Activated CD4-positive, alpha-beta T cell treated with anti-CD3 and anti-CD28 coated beads, Interleukin-2, amount 10 ng/mL, durations not matched to agents 7 days and 5 days (primary cell): ENCODE results near the gene REV3L. TPM values are rescaled to one million over a fixed set of nuclear protein-coding genes. Genes with fewer than 3 reads are reported as not detected.

Experiments
- CTCF ChIA-PET: fragments of 350-600 bp; sonication (Branson Sonifier 250); formaldehyde crosslinking; loops from one replicate; lab custom pipeline; 2021; ENCODE audit warnings: antibody characterized with exemption; lab: Charles Lee
- POLR2A ChIA-PET: fragments of 350-600 bp; sonication (Branson Sonifier 250); formaldehyde crosslinking; loops from one replicate; lab custom pipeline; 2021; ENCODE audit warnings: antibody characterized with exemption; lab: Charles Lee
- DNase-seq: peaks from one replicate; pipeline ENCODE4 v3.0.0-alpha.2; 2020
- H3K27ac Mint-ChIP-seq: one replicate; pipeline ENCODE4 v1.8.0; 2021; ENCODE audit warnings: mild to moderate bottlenecking, moderate library complexity, mixed read lengths
- H3K27me3 Mint-ChIP-seq: one replicate; pipeline ENCODE4 v1.8.0; 2021; ENCODE audit warnings: mixed read lengths
- H3K36me3 Mint-ChIP-seq: one replicate; pipeline ENCODE4 v1.8.0; 2021; ENCODE audit warnings: low read depth, mixed read lengths
- H3K4me1 Mint-ChIP-seq: one replicate; pipeline ENCODE4 v1.8.0; 2021; ENCODE audit warnings: mixed read lengths
- H3K4me3 Mint-ChIP-seq: one replicate; pipeline ENCODE4 v1.8.0; 2021; ENCODE audit warnings: mild to moderate bottlenecking, moderate library complexity, mixed read lengths
- H3K9me3 Mint-ChIP-seq: one replicate; pipeline ENCODE4 v1.8.0; 2021; ENCODE audit warnings: mixed read lengths
- total RNA-seq, 2 experiments: library from RNA; stranded (reverse); gene quantifications; one replicate each; pipeline ENCODE4 v1.2.3, GENCODE V29; 2021

REV3L gene
- total RNA-seq, 2 experiments from 2014 or later, result 26.1 to 38.9 TPM

- no peak overlapping the region for H3K27ac Mint-ChIP-seq
- peaks cover 26% of the 10 kb centered on the region for H3K9me3 Mint-ChIP-seq
- no peak overlapping the region for H3K4me3 Mint-ChIP-seq
- POLR2A ChIA-PET, result no interaction called here
- DNase-seq, result no peak
- H3K27me3 Mint-ChIP-seq, result no peaks in the 10 kb centered on the region
- peaks cover 31% of the 10 kb centered on the region for H3K4me1 Mint-ChIP-seq
- H3K36me3 Mint-ChIP-seq, result peaks cover 40% of the 10 kb centered on the region
- CTCF ChIA-PET, result no interaction called here
Measured at GRCh38 chr6:111428811-111429210, 54.2 kb downstream of the REV3L start.

- no peak overlapping the region for H3K4me3 Mint-ChIP-seq
- peaks cover 30% of the 10 kb centered on the region for H3K4me1 Mint-ChIP-seq
- peaks cover 32% of the 10 kb centered on the region for H3K36me3 Mint-ChIP-seq
- CTCF ChIA-PET, result no interaction called here
- POLR2A ChIA-PET, result no interaction called here
- peak overlapping the region; percentile 47 for H3K27ac Mint-ChIP-seq
- DNase-seq, result peak; percentile 24
- peaks cover 21% of the 10 kb centered on the region for H3K9me3 Mint-ChIP-seq
- no peaks in the 10 kb centered on the region for H3K27me3 Mint-ChIP-seq
Measured at GRCh38 chr6:111427341-111428116, 55.5 kb downstream of the REV3L start.

- POLR2A ChIA-PET, result no interaction called here
- no peak overlapping the region for H3K4me3 Mint-ChIP-seq
- peaks cover 26% of the 10 kb centered on the region for H3K4me1 Mint-ChIP-seq
- no peak overlapping the region for H3K27ac Mint-ChIP-seq
- no peaks in the 10 kb centered on the region for H3K27me3 Mint-ChIP-seq
- peaks cover 18% of the 10 kb centered on the region for H3K36me3 Mint-ChIP-seq
- H3K9me3 Mint-ChIP-seq, result peaks cover 14% of the 10 kb centered on the region
- no peak for DNase-seq
- CTCF ChIA-PET, result interaction anchor here (0.6 kb wide), 1 partner anchor 185 kb away, joined by 3 read pairs; no protein-coding TSS in a partner anchor
Measured at GRCh38 chr6:111423960-111424846, 58.8 kb downstream of the REV3L start.

DNA sequence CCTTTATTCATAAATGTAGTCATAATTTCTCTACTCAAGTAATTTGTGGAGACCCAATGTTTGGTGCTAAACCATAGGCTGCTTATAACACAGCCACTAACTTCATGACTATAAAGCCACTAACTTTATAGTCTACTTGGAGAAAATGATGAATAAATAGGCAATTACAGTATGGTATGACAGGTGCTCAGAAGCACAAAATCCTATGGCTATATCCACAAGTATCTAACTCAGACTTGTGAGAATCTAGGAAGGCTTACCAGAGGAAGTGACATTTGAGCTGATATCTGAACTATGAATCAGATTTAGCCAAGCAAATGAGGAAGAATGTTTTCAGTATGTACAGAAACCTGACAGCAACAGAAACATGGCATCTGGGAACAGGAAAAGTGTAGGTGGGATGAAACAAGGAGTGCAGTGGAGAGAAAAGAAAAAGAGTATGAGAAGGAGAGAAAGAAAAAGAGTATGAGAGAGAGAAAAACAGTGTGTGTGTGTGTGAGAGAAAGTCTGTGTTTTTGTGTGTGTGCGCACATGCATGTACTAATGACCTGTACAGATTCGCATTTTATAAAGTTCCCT lies 59.9 kb downstream of the REV3L start:
- POLR2A ChIA-PET, result no interaction called here
- H3K36me3 Mint-ChIP-seq, result peaks cover 8% of the 10 kb centered on the region
- no peak for DNase-seq
- peaks cover 5% of the 10 kb centered on the region for H3K9me3 Mint-ChIP-seq
- CTCF ChIA-PET, result interaction anchor here (0.5 kb wide), 1 partner anchor 97 kb away, joined by 3 read pairs; no protein-coding TSS in a partner anchor
- H3K27me3 Mint-ChIP-seq, result no peaks in the 10 kb centered on the region
- H3K27ac Mint-ChIP-seq, result no peak overlapping the region
- peaks cover 24% of the 10 kb centered on the region for H3K4me1 Mint-ChIP-seq
- H3K4me3 Mint-ChIP-seq, result no peak overlapping the region

GRCh38 chr6:111418971-111419693 lies 63.9 kb downstream of the REV3L start:
- Mint-ChIP-seq H3K27ac (no peak overlapping the region), H3K9me3 (no peaks in the 10 kb centered on the region), H3K4me1 (peaks cover 9% of the 10 kb centered on the region), H3K4me3 (no peak overlapping the region), H3K36me3 (no peaks in the 10 kb centered on the region), H3K27me3 (no peaks in the 10 kb centered on the region)
- DNase-seq, result no peak
- POLR2A ChIA-PET, result interaction anchor here (0.7 kb wide), 1 partner anchor 62 kb away, joined by 11 read pairs; no protein-coding TSS in a partner anchor
- CTCF ChIA-PET, result interaction anchor here (0.6 to 1.0 kb wide), 4 partner anchors 13 to 387 kb away, joined by 3 to 4 read pairs (median 3); no protein-coding TSS in a partner anchor

GRCh38 chr6:111417946-111418345 lies 65.1 kb downstream of the REV3L start:
- Mint-ChIP-seq H3K4me1 (no peaks in the 10 kb centered on the region), H3K27ac (no peak overlapping the region), H3K27me3 (no peaks in the 10 kb centered on the region), H3K36me3 (no peaks in the 10 kb centered on the region), H3K9me3 (no peaks in the 10 kb centered on the region), H3K4me3 (no peak overlapping the region)
- ChIA-PET POLR2A (no interaction called here), CTCF (no interaction called here)
- no peak for DNase-seq

- ChIA-PET CTCF (no interaction called here), POLR2A (no interaction called here)
- Mint-ChIP-seq H3K9me3 (no peaks in the 10 kb centered on the region), H3K27ac (no peak overlapping the region), H3K27me3 (no peaks in the 10 kb centered on the region), H3K4me1 (no peaks in the 10 kb centered on the region), H3K36me3 (no peaks in the 10 kb centered on the region), H3K4me3 (no peak overlapping the region)
- no peak for DNase-seq
Measured at GRCh38 chr6:111417181-111417585, 65.8 kb downstream of the REV3L start.

- Mint-ChIP-seq H3K27me3 (no peaks in the 10 kb centered on the region), H3K36me3 (no peaks in the 10 kb centered on the region), H3K27ac (no peak overlapping the region), H3K9me3 (no peaks in the 10 kb centered on the region), H3K4me1 (no peaks in the 10 kb centered on the region), H3K4me3 (no peak overlapping the region)
- no peak for DNase-seq
- ChIA-PET CTCF (no interaction called here), POLR2A (no interaction called here)
Measured at GRCh38 chr6:111416529-111416928, 66.5 kb downstream of the REV3L start.

- ChIA-PET POLR2A (no interaction called here), CTCF (interaction anchor here (0.6 kb wide), 2 partner anchors 64 to 158 kb away, joined by 3 to 4 read pairs; no protein-coding TSS in a partner anchor)
- DNase-seq, result no peak
- no peak overlapping the region for H3K4me3 Mint-ChIP-seq
- H3K27ac Mint-ChIP-seq, result no peak overlapping the region
- H3K27me3 Mint-ChIP-seq, result no peaks in the 10 kb centered on the region
- no peaks in the 10 kb centered on the region for H3K9me3 Mint-ChIP-seq
- peaks cover 12% of the 10 kb centered on the region for H3K36me3 Mint-ChIP-seq
- H3K4me1 Mint-ChIP-seq, result peaks cover 2% of the 10 kb centered on the region
Measured at GRCh38 chr6:111414373-111414772, 68.6 kb downstream of the REV3L start.

GRCh38 chr6:111411978-111412566 lies 70.9 kb downstream of the REV3L start:
- Mint-ChIP-seq H3K4me1 (peaks cover 2% of the 10 kb centered on the region), H3K4me3 (no peak overlapping the region), H3K36me3 (peaks cover 22% of the 10 kb centered on the region), H3K27ac (no peak overlapping the region), H3K9me3 (no peaks in the 10 kb centered on the region), H3K27me3 (no peaks in the 10 kb centered on the region)
- CTCF ChIA-PET, result no interaction called here
- POLR2A ChIA-PET, result no interaction called here
- no peak for DNase-seq

GRCh38 chr6:111411046-111411445 lies 72.0 kb downstream of the REV3L start:
- Mint-ChIP-seq H3K4me3 (no peak overlapping the region), H3K36me3 (peaks cover 29% of the 10 kb centered on the region), H3K27me3 (no peaks in the 10 kb centered on the region), H3K4me1 (peaks cover 7% of the 10 kb centered on the region), H3K9me3 (peaks cover 5% of the 10 kb centered on the region), H3K27ac (no peak overlapping the region)
- POLR2A ChIA-PET, result no interaction called here
- CTCF ChIA-PET, result no interaction called here
- no peak for DNase-seq

GRCh38 chr6:111410371-111410770 lies 72.6 kb downstream of the REV3L start:
- no peaks in the 10 kb centered on the region for H3K27me3 Mint-ChIP-seq
- H3K4me3 Mint-ChIP-seq, result no peak overlapping the region
- no peak for DNase-seq
- H3K36me3 Mint-ChIP-seq, result peaks cover 31% of the 10 kb centered on the region
- peaks cover 10% of the 10 kb centered on the region for H3K4me1 Mint-ChIP-seq
- POLR2A ChIA-PET, result no interaction called here
- peaks cover 5% of the 10 kb centered on the region for H3K9me3 Mint-ChIP-seq
- CTCF ChIA-PET, result no interaction called here
- H3K27ac Mint-ChIP-seq, result no peak overlapping the region
